Muscle of leg (tissue), 11 donors: ENCODE measurements around the gene LCLAT1. TPM values are rescaled to one million over a fixed set of nuclear protein-coding genes. Genes with fewer than 3 reads are reported as not detected.
A peak's percentile ranks its signal among the peaks of the same experiment; 100 is the strongest.
"Not testable (repeated sequence)": the region's sequence is repeated elsewhere in the genome, so short reads cannot be mapped to it uniquely, and the experiment has no call there.

ENCODE experiments used
- DNase-seq: peaks from one replicate; pipeline ENCODE4 v3.0.0; 2013
- H3K27ac ChIP-seq: one replicate; pipeline ENCODE4 v1.5.1; 2013; ENCODE audit warnings: mild to moderate bottlenecking, low read length, control low read depth
- H3K27me3 ChIP-seq: one replicate; pipeline ENCODE4 v1.6.1; 2013; ENCODE audit warnings: low read length; ENCODE audit not compliant: control insufficient read depth, insufficient read depth
- H3K36me3 ChIP-seq: one replicate; pipeline ENCODE4 v1.6.1; 2013; ENCODE audit warnings: low read length; ENCODE audit not compliant: control insufficient read depth, insufficient read depth
- H3K4me1 ChIP-seq: one replicate; pipeline ENCODE4 v1.6.1; 2013; ENCODE audit warnings: low read length; ENCODE audit not compliant: control insufficient read depth, insufficient read depth
- H3K4me3 ChIP-seq: one replicate; pipeline ENCODE4 v1.5.1; 2013; ENCODE audit warnings: low read length, control low read depth
- H3K9me3 ChIP-seq: replicated peaks from 2 replicates; pipeline ENCODE4 v1.6.1; 2013; ENCODE audit warnings: low read depth, low read length; ENCODE audit not compliant: control insufficient read depth
- WGBS: methylation state at CpG from one replicate; pipeline ENCODE4 v1.1.5; 2013; ENCODE audit warnings: missing lambda C conversion rate; ENCODE audit not compliant: insufficient coverage; 5-methylcytosine and 5-hydroxymethylcytosine counted together
- polyA plus RNA-seq, 8 donors: library from polyadenylated mRNA; unstranded; fragments of 120-200 nt; gene quantifications; one replicate each; pipeline versions ENCODE4 v1.2.1 to v1.2.3, GENCODE V29; 2013; ENCODE audit warnings: inconsistent platforms in 1 of 8, low replicate concordance in 1 of 8; ENCODE audit not compliant: insufficient read length in 8 of 8, insufficient read depth in 1 of 8
- total RNA-seq: library from RNA; stranded (reverse); fragments of 120-200 nt; gene quantifications from one replicate; pipeline ENCODE4 v1.2.4, GENCODE V29; 2013

Gene LCLAT1
- total and polyA plus RNA-seq, 9 donors = 5.8 to 9.9 (median 7.0) TPM

DNA sequence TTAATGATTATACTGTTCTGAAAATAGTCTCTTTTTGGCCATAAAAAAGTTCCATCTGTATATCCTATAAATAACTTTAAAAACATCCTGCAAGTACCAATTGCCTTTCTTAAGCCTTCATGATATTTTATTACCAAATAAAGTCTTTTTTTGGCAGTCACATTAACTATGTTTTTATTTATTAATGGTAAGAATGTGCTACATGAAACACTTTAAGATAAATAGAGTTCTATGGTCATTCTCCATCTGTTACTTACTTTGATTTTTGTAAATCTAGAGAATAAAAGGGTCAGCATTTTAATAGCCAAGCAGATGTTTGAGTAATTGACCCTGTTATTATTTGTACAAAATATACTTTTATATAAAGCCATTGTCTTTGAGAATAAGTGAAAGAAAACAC is 52.6 kb downstream of the LCLAT1 start:
- DNase-seq = peak; percentile 22
- Histone ChIP-seq H3K4me1 (no peaks in the 10 kb centered on the region), H3K27me3 (no peaks in the 10 kb centered on the region), H3K4me3 (no peak overlapping the region), H3K9me3 (peaks cover 19% of the 10 kb centered on the region), H3K36me3 (no peaks in the 10 kb centered on the region), H3K27ac (no peak overlapping the region)

DNA sequence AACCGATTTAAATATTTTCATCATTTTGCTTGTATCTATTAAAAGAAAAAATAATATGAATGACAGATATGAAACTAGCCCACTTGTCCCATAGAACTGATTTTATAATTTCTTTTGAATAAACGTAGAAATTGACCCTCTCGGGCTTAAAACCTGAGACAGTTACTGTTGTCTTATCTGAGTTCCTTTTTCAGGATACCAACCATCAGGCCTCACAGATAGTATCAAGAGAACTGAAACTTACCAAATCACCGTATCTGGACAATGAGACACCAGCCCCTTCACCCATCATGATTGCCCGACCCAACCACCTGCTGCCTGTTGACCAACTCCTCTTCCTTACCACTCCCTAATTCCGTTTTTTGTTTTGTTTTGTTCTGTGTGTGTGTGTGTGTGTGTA is 53.7 kb downstream of the LCLAT1 start:
- Histone ChIP-seq H3K36me3 (no peaks in the 10 kb centered on the region), H3K27me3 (no peaks in the 10 kb centered on the region), H3K4me1 (no peaks in the 10 kb centered on the region), H3K9me3 (peaks cover 19% of the 10 kb centered on the region), H3K27ac (no peak overlapping the region), H3K4me3 (no peak overlapping the region)
- WGBS = 100% methylated on average over 1 of the region's 6 CpGs
- DNase-seq = no peak

DNA sequence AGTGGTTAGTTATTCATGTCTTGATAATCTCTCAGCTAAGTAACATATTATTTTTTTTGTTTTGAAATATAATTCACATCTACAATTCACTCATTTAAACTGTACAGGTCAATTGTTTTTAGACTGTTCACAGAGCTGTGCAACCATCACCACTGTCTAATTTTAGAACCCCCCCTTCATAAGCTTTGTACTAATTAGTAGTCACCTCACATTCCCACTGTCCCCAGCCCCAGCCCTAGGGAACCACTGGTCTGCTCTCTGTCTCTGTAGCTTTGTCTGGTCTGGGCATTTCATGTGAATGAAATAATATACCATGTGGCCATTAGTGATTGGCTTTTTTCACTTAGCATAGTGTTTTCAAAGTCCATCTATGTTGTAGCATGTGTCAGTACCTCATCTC is 55.3 kb downstream of the LCLAT1 start:
- H3K27me3 ChIP-seq = no peaks in the 10 kb centered on the region
- peaks cover 17% of the 10 kb centered on the region for H3K9me3 ChIP-seq
- no peaks in the 10 kb centered on the region for H3K36me3 ChIP-seq
- H3K4me3 ChIP-seq = no peak overlapping the region
- H3K27ac ChIP-seq = no peak overlapping the region
- no peak for DNase-seq
- no peaks in the 10 kb centered on the region for H3K4me1 ChIP-seq

DNA sequence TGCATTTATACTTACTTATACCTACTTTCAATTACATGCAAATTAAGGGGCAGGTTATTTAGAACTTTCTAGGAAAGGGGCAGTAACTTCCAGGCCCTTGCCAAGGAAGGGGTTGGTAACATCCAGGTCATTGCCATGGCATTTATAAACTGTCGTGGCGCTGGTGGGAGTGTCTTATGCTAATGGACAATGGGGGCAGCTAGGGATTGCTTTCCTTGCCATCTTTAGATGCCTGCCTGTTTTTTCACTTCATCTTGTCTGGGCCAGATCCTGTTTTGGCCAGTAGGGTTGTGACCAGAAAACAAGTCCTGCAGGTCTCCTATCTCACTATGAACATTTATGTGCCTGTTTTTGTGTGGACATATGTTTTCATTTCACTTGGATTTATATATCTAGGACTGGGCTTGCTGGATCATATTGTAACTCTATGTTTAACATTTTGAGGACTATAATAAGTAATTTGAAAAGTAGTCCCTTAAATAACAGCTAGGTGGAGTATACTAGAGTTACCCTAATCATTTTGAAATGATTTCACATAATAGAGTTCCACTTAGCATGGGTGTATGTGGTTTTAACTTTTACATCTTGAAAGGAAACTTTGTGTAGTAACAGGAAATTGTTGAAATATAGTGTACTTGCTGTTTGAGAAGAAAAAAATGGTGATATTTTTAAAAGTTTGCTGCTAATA is 56.1 kb downstream of the LCLAT1 start:
- no peak overlapping the region for H3K27ac ChIP-seq
- 82% methylated on average over 2 of the region's 2 CpGs for WGBS
- no peak for DNase-seq

DNA sequence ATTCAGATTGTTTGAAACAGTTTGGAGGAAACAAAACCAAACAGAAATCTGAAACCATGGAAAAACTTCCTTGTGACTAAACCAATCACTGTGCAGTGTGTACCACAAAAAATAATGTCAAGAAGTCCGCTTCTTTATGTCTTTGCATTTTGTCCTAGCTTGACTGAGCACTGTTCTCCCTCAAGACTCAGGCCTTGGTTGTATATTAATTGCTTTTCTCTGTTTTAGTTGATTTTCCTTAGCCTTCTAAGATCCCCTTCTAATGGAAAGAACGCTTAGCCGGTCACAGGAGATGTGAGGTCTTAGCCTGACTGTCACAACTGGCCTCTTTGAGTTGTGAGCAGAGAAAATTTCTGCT is 56.6 kb downstream of the LCLAT1 start:
- Histone ChIP-seq H3K9me3 (peaks cover 7% of the 10 kb centered on the region), H3K27ac (no peak overlapping the region), H3K4me3 (no peak overlapping the region), H3K4me1 (no peaks in the 10 kb centered on the region), H3K36me3 (no peaks in the 10 kb centered on the region), H3K27me3 (no peaks in the 10 kb centered on the region)
- no CpG with 5 or more reads among the region's 3 CpGs for WGBS
- DNase-seq = peak; percentile 60

More for the DNA sequence above, 56.1 kb downstream of the LCLAT1 start:
- H3K27me3 ChIP-seq = no peaks in the 10 kb centered on the region
- H3K36me3 ChIP-seq = no peaks in the 10 kb centered on the region
- H3K4me1 ChIP-seq = no peaks in the 10 kb centered on the region
- no peak overlapping the region for H3K4me3 ChIP-seq
- H3K9me3 ChIP-seq = peaks cover 11% of the 10 kb centered on the region

DNA sequence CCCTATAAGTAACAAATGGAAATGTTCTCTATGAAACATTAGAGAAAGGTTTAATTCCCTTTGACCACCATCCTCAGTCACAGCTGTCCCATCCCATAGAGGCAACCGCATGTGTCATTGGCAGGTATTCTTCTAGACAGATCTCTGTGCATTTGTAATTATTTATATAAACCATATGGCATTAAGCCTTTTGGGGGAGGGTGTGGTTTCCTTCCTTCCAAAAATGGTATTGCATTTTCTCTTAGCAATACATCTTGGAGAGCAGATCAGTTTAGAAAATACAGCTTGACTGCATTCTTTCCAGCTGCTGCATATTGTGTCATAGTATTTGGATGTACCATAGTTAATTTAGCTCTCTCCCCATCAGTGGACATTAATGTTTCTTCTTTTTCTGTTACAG is 57.7 kb downstream of the LCLAT1 start:
- Histone ChIP-seq H3K4me3 (no peak overlapping the region), H3K4me1 (peaks cover 2% of the 10 kb centered on the region), H3K36me3 (no peaks in the 10 kb centered on the region), H3K27ac (peak overlapping the region; percentile 22), H3K27me3 (no peaks in the 10 kb centered on the region), H3K9me3 (peaks cover 7% of the 10 kb centered on the region)
- peak; percentile 77 for DNase-seq
- no CpG with 5 or more reads among the region's 1 CpG for WGBS

DNA sequence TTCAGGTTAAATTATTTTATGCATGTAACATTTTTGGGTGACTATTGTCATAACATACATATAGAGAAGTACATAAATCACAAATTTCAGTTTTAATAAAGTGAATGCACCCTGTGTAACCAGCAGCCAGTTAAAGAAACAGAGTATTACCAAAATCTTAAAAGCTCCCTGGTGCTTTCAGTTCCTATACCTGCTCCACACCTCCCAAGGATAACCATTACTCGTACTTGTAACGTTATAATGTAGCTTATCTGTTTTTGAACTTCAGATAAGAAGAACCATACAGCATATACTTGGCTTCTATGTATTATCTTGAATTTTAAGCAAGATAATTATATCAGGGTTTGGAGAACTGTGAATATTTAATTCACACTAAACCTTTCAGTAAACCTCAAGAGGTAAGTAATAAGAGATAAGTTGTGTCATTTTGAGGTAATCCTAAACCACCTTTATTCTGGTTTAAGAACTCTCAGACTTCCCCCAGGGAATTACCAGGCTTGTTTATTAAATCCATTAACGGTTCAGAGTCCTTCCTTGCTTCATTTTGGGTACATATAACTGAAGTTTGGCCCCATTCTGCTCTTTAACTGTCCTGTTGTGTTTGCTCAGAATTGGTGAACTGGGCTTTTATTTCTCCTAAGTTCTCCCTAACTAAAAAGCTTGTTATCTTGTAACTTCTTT is 58.6 kb downstream of the LCLAT1 start:
- DNase-seq = no peak
- Histone ChIP-seq H3K9me3 (peaks cover 5% of the 10 kb centered on the region), H3K36me3 (no peaks in the 10 kb centered on the region), H3K4me3 (no peak overlapping the region), H3K4me1 (peaks cover 3% of the 10 kb centered on the region), H3K27ac (no peak overlapping the region), H3K27me3 (no peaks in the 10 kb centered on the region)
- WGBS = no CpG with 5 or more reads among the region's 3 CpGs

DNA sequence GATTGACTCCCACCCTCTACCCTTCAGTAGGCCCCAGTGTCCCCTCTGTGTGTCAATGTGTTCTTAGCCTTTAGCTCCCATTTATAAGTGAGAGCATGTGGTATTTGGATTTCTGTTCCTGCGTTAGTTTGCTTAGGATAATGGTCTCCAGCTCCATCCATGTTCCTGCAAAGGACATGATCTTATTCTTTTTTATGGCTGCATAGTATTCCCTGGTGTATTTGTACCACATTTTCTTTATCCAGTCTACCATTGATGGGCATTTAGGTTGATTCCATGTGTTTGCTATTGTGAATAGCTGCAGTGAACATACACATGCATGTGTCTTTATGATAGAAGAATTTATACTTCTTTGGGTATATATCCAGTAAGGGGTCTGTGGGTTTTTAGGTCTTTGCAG is 60.4 kb downstream of the LCLAT1 start:
- H3K27ac ChIP-seq, DNase-seq, H3K4me3 ChIP-seq, H3K36me3 ChIP-seq, H3K27me3 ChIP-seq, H3K9me3 ChIP-seq: not testable (repeated sequence)
- H3K4me1 ChIP-seq = peaks cover 13% of the 10 kb centered on the region
- no CpG with 5 or more reads among the region's 1 CpG for WGBS

DNA sequence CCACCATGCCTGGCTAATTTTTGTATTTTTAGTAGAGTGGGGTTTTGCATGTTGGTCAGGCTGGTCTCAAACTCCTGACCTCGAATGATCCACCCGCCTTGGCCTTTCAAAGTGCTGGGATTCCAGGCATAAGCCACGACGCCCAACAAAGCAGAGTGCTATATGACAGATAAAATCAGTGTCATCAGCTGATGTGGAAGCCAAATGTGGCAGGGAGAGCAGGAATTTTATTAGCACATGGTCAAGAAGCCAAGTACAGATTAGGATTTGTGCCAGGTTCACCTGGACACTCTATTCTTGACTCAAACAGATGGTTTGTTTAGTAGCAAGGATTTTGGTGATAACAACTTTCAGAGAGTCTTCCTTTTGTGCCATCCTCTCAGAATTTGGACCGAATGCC is 62.7 kb downstream of the LCLAT1 start:
- Histone ChIP-seq H3K9me3 (no peaks in the 10 kb centered on the region), H3K27ac (no peak overlapping the region), H3K36me3 (no peaks in the 10 kb centered on the region), H3K4me1 (peaks cover 14% of the 10 kb centered on the region), H3K27me3 (no peaks in the 10 kb centered on the region), H3K4me3 (no peak overlapping the region)
- WGBS = 81% methylated on average over 4 of the region's 5 CpGs
- DNase-seq = no peak

DNA sequence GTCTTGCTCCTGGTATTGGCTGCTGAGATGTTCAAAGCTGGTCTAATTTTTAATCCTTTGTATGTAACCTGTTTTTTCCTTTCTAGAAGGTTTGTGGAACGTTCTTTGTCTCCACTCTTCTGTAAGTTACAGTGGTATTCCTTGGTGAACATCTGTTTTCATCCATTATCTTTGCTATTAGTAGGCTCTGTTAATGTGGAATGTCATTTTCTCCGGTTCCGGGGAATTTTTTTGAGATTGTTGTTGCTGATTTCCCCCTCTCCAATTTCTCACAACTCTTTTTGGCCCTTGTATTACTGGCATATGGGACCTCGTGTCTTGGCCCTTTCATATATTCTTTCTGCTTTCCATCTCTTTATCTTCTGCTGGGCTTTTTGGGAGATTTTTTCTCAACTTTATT is 63.4 kb downstream of the LCLAT1 start:
- Histone ChIP-seq H3K9me3 (no peaks in the 10 kb centered on the region), H3K27me3 (no peaks in the 10 kb centered on the region), H3K4me1 (peaks cover 15% of the 10 kb centered on the region), H3K27ac (no peak overlapping the region), H3K36me3 (no peaks in the 10 kb centered on the region), H3K4me3 (no peak overlapping the region)
- peak; percentile 17 for DNase-seq
- WGBS = no CpG with 5 or more reads among the region's 4 CpGs
